Endothelial cell of umbilical vein (primary cell): ENCODE results near the gene SLC23A2. TPM values are rescaled to one million over a fixed set of nuclear protein-coding genes. Genes with fewer than 3 reads are reported as not detected.

ENCODE experiments used
- BruUV-seq: library from RNA; stranded (reverse); fragments of 400-500 nt; replicated peaks from 2 replicates; lab custom pipeline; 2021; lab: Mats Ljungman, UMichigan
- CTCF ChIA-PET: fragments of 300-600, 350-600 bp; sonication (Branson Sonifier 250); formaldehyde crosslinking; loops from one replicate; lab custom pipeline; 2021; ENCODE audit warnings: antibody characterized with exemption, inconsistent platforms; lab: Charles Lee
- POLR2A ChIA-PET: fragments of 300-600, 350-600 bp; sonication (Branson Sonifier 250); formaldehyde crosslinking; loops from one replicate; lab custom pipeline; 2021; ENCODE audit warnings: antibody characterized with exemption, inconsistent platforms; lab: Charles Lee
- DNase-seq: peaks from one replicate; pipeline ENCODE4 v3.0.0-alpha.2; 2011; ENCODE audit warnings: low read depth, low spot score
- FAIRE-seq: peaks from 2 replicates; lab custom pipeline; 2011; peaks lifted over from hg19 to GRCh38; lab: Jason Lieb, UNC
- H2AFZ ChIP-seq: 2 replicates; pipeline ENCODE4 v1.6.0; 2012; ENCODE audit warnings: low read depth, low read length, control low read depth, inconsistent platforms
- H3K27ac ChIP-seq: 2 replicates; pipeline ENCODE4 v1.5.1; 2011; ENCODE audit warnings: low read depth, mild to moderate bottlenecking, control low read depth, low read length, moderate library complexity; ENCODE audit not compliant: insufficient read depth
- H3K27me3 ChIP-seq, 2 experiments: 2 replicates each; pipeline versions ENCODE4 v1.6.0 to v1.6.1; 2011; ENCODE audit warnings: low read length in 2 of 2, mixed read lengths in 1 of 2; ENCODE audit not compliant: control insufficient read depth in 2 of 2, insufficient read depth in 2 of 2
- H3K36me3 ChIP-seq, 2 experiments: 2 replicates in 1 of 2; 3 replicates in 1 of 2; pipeline ENCODE4 v1.5.1; 2011; ENCODE audit warnings: low read length in 2 of 2, mild to moderate bottlenecking in 1 of 2, moderate library complexity in 1 of 2; ENCODE audit not compliant: control insufficient read depth in 2 of 2, insufficient read depth in 2 of 2; ENCODE audit errors: extremely low read depth in 1 of 2
- H3K4me1 ChIP-seq: 3 replicates; pipeline ENCODE4 v1.5.1; 2011; ENCODE audit warnings: mild to moderate bottlenecking, low read length; ENCODE audit not compliant: control insufficient read depth, insufficient read depth; ENCODE audit errors: extremely low read depth
- H3K4me2 ChIP-seq: 2 replicates; pipeline ENCODE4 v1.6.1; 2011; ENCODE audit warnings: low read length, control low read depth, mixed read lengths; ENCODE audit not compliant: insufficient read depth
- H3K4me3 ChIP-seq, 3 experiments: fragments of 200-600 bp in 1 of 3; sonication (generic), shearing (Covaris generic) in 1 of 3; replicated peaks in 1 of 3; 2 replicates each; pipeline ENCODE4 v1.5.1; 2011 to 2016; ENCODE audit warnings: control low read depth in 3 of 3, low read length in 3 of 3, mild to moderate bottlenecking in 2 of 3, inconsistent platforms in 1 of 3, low read depth in 1 of 3, moderate library complexity in 1 of 3; ENCODE audit not compliant: insufficient read depth in 1 of 3
- H3K79me2 ChIP-seq: 2 replicates; pipeline ENCODE4 v1.6.0; 2012; ENCODE audit warnings: low read length, inconsistent platforms; ENCODE audit not compliant: control insufficient read depth, insufficient read depth
- H3K9ac ChIP-seq: replicated peaks from 2 replicates; pipeline ENCODE3; 2011; ENCODE audit warnings: low read length, control low read depth; ENCODE audit not compliant: insufficient read depth; ENCODE audit errors: extremely low read depth
- H3K9me1 ChIP-seq: replicated peaks from 3 replicates; pipeline ENCODE4 v1.6.0; 2011; ENCODE audit warnings: mild to moderate bottlenecking, low read length; ENCODE audit not compliant: control insufficient read depth, insufficient read depth; ENCODE audit errors: extremely low read depth
- H3K9me3 ChIP-seq: replicated peaks from 2 replicates; pipeline ENCODE4 v1.5.1; 2012; ENCODE audit warnings: low read length, inconsistent platforms; ENCODE audit not compliant: control insufficient read depth, insufficient read depth
- H4K20me1 ChIP-seq: replicated peaks from 2 replicates; pipeline ENCODE3; 2011; ENCODE audit warnings: mild to moderate bottlenecking, low read length; ENCODE audit not compliant: control insufficient read depth, insufficient read depth; ENCODE audit errors: extremely low read depth
- EZH2 ChIP-seq: IDR thresholded peaks from 2 replicates; pipeline ENCODE4 v1.6.1; 2012; ENCODE audit warnings: borderline replicate concordance, low read depth, mild to moderate bottlenecking, moderate library complexity, low read length, inconsistent platforms; ENCODE audit not compliant: severe bottlenecking
- FOS ChIP-seq: IDR thresholded peaks from 2 replicates; pipeline ENCODE4 v1.6.1; 2011; ENCODE audit warnings: mild to moderate bottlenecking, low read length, moderate library complexity, borderline replicate concordance; ENCODE audit not compliant: insufficient read depth
- GATA2 ChIP-seq: IDR thresholded peaks from 2 replicates; pipeline ENCODE4 v1.7.0; 2011; ENCODE audit warnings: low read depth, mild to moderate bottlenecking, moderate library complexity, mixed read lengths, low read length; ENCODE audit not compliant: insufficient read length, insufficient read depth
- JUN ChIP-seq: IDR thresholded peaks from 2 replicates; pipeline ENCODE4 v1.6.1; 2011; ENCODE audit warnings: borderline replicate concordance, low read depth; ENCODE audit not compliant: insufficient read length, insufficient read depth
- MYC ChIP-seq: IDR thresholded peaks from one replicate; pipeline ENCODE4 v1.6.1; 2011; ENCODE audit warnings: mild to moderate bottlenecking, low read depth, low read length
- POLR2A ChIP-seq: IDR thresholded peaks from 2 replicates; pipeline ENCODE4 v1.6.1; 2012; ENCODE audit warnings: low read depth, mild to moderate bottlenecking, control low read depth, low read length
- POLR2AphosphoS5 ChIP-seq: IDR thresholded peaks from 2 replicates; pipeline ENCODE4 v1.6.1; 2012; ENCODE audit warnings: low read depth, mild to moderate bottlenecking, control low read depth, low read length, moderate library complexity; ENCODE audit not compliant: insufficient read depth
- dilution Hi-C: fragments of 300-500 bp; cut with MboI; formaldehyde crosslinking; loops from one replicate; pipeline ENCODE4 v1.15.0; 2019; ENCODE audit warnings: low sequenced_read_pairs; ENCODE audit not compliant: extremely low pct_ligation_motif_present
- intact Hi-C: fragments of 100-400 bp; cut with micrococcal nuclease; formaldehyde crosslinking; loops from one replicate; pipeline ENCODE4 v1.10.0; 2022
- polyA plus RNA-seq, 4 experiments: library from polyadenylated mRNA; depleted of rRNA in 3 of 4; stranded (reverse) in 3 of 4; unstranded in 1 of 4; fragments of >200 nt; gene quantifications; 2 replicates each; pipeline versions ENCODE4 v1.2.1 to v1.2.3, GENCODE V29; 2011 to 2012; ENCODE audit warnings: missing spikeins in 1 of 4
- total RNA-seq: library from RNA; stranded (reverse); gene quantifications from 2 replicates; pipeline ENCODE4 v1.2.3, GENCODE V29; 2021
- TF ChIP-seq, protein P1 (sequence below): IDR thresholded peaks from 2 replicates; pipeline ENCODE4 v1.6.1; 2011; ENCODE audit not compliant: insufficient read depth, insufficient read length
- TF ChIP-seq, protein P2 (sequence below), 2 donors: IDR thresholded peaks; 1 replicate in 1 of 2; 2 replicates in 1 of 2; pipeline ENCODE4 v1.5.1; 2011; ENCODE audit warnings: low read length in 2 of 2, mild to moderate bottlenecking in 2 of 2, moderate library complexity in 2 of 2, control low read depth in 1 of 2, inconsistent platforms in 1 of 2, low read depth in 1 of 2; ENCODE audit not compliant: insufficient read depth in 1 of 2; ENCODE audit errors: extremely low read depth in 1 of 2

The SLC23A2 gene
- total and polyA plus RNA-seq, 2 donors (not counting 3 experiments of a cell fraction or from before 2014, with no cell fraction given) = 24.4 to 24.5 TPM

DNA sequence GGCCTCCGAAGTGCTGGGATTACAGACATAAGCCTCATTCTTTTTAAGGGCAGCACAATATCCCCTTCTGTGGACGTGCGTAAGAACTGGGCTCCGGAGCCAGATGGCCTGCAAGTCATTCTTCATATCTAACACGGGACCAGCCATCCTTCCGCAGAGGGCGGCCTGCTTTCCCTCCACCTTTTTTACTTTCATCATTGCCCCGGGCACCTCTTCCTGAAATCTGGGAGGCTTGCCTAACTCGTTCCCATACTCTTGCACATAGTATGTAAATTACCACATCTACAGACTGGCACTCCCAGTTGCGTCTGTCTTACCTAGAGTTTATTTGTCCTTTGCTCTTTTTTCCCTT is 29.9 kb upstream of the SLC23A2 start:
- Histone ChIP-seq H3K9ac (no peak overlapping the region), H3K4me1 (no peaks in the 10 kb centered on the region), H3K4me3 (no peak overlapping the region), H3K4me2 (no peak overlapping the region), H3K36me3 (no peaks in the 10 kb centered on the region), H3K9me1 (no peaks in the 10 kb centered on the region), H3K79me2 (no peaks in the 10 kb centered on the region), H3K27ac (no peak overlapping the region), H2AFZ (no peak overlapping the region), H3K27me3 (peaks cover 0 to 1% of the 10 kb centered on the region in 2 experiments), H3K9me3 (no peaks in the 10 kb centered on the region), H4K20me1 (no peaks in the 10 kb centered on the region)
- DNase-seq (no peak), FAIRE-seq (no peak)
- CTCF ChIA-PET = interaction anchor here (0.7 to 1.5 kb wide), 3 partner anchors 70 to 264 kb away, joined by 3 to 5 read pairs (median 4); no protein-coding TSS in a partner anchor
- intact Hi-C loops (no loop called here), dilution Hi-C loops (no loop called here)
- POLR2A ChIA-PET = no interaction called here
- TF ChIP-seq FOS (no peak), GATA2 (no peak), JUN (no peak), MYC (no peak), EZH2 (no peak), POLR2A (no peak), POLR2AphosphoS5 (no peak)
- TF ChIP-seq, protein P1, sequence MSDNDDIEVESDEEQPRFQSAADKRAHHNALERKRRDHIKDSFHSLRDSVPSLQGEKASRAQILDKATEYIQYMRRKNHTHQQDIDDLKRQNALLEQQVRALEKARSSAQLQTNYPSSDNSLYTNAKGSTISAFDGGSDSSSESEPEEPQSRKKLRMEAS = no peak
- TF ChIP-seq, protein P2, sequence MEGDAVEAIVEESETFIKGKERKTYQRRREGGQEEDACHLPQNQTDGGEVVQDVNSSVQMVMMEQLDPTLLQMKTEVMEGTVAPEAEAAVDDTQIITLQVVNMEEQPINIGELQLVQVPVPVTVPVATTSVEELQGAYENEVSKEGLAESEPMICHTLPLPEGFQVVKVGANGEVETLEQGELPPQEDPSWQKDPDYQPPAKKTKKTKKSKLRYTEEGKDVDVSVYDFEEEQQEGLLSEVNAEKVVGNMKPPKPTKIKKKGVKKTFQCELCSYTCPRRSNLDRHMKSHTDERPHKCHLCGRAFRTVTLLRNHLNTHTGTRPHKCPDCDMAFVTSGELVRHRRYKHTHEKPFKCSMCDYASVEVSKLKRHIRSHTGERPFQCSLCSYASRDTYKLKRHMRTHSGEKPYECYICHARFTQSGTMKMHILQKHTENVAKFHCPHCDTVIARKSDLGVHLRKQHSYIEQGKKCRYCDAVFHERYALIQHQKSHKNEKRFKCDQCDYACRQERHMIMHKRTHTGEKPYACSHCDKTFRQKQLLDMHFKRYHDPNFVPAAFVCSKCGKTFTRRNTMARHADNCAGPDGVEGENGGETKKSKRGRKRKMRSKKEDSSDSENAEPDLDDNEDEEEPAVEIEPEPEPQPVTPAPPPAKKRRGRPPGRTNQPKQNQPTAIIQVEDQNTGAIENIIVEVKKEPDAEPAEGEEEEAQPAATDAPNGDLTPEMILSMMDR (IDR thresholded peaks at IDR 0.05; ENCODE audit: extremely low read depth in 1 of 2, insufficient read depth in 1 of 2, low read depth in 1 of 2, low read length in 2 of 2) = no peak
- no TSS peak for BruUV-seq
